Measurements from ENCODE around the gene RNF217. TPM values are rescaled to one million over a fixed set of nuclear protein-coding genes. Genes with fewer than 3 reads are reported as not detected.
"Not testable (repeated sequence)": the region's sequence is repeated elsewhere in the genome, so short reads cannot be mapped to it uniquely, and the experiment has no call there.

Gene RNF217
- total and polyA plus RNA-seq, 10 of the 15 experiments (the other 5 are each of a cell fraction or from before 2014, with no cell fraction given), result under 0.01 to 11.7 (median 0.04) TPM; not detected in 3

GRCh38 chr6:125034929-125035328 lies 72.7 kb downstream of the RNF217 start:
- H3K4me2 ChIP-seq (ENCODE audit: control insufficient read depth, insufficient read depth); BruUV-seq (replicated peaks); ATAC-seq; H3K9me3 ChIP-seq (replicated peaks; ENCODE audit: control insufficient read depth, insufficient read depth, low read length); H3K27ac ChIP-seq (ENCODE audit: control insufficient read depth, insufficient read depth); SMC1A ChIA-PET (ENCODE audit: uncharacterized antibody, unreplicated experiment); in situ Hi-C loops (cut with MboI); RAD21 ChIA-PET (ENCODE audit: unreplicated experiment); H3K4me1 ChIP-seq (ENCODE audit: control insufficient read depth, insufficient read depth, low read length); H3K27me3 ChIP-seq (replicated peaks in 1 of 2; ENCODE audit: control insufficient read depth in 2 of 2, insufficient read depth in 2 of 2, low read length in 1 of 2); CTCF ChIA-PET; intact Hi-C loops (cut with micrococcal nuclease; ENCODE audit: unreplicated experiment); H3K36me3 ChIP-seq (ENCODE audit: control insufficient read depth in 2 of 2, insufficient read depth in 2 of 2, low read length in 1 of 2); H3K9ac ChIP-seq (ENCODE audit: control insufficient read depth, insufficient read depth, low read length); H4K20me1 ChIP-seq (ENCODE audit: control insufficient read depth, insufficient read depth); FAIRE-seq; POLR2A ChIA-PET; H3K4me3 ChIP-seq; H3K79me2 ChIP-seq (ENCODE audit: control insufficient read depth, insufficient read depth, low read length); DNase-seq (ENCODE audit: low read depth, low spot score); H2AFZ ChIP-seq (ENCODE audit: control insufficient read depth, low read depth, low read length): not testable (repeated sequence)

- H3K9ac ChIP-seq (ENCODE audit: control insufficient read depth, insufficient read depth, low read length); H3K4me1 ChIP-seq (ENCODE audit: control insufficient read depth, insufficient read depth, low read length); FAIRE-seq; RAD21 ChIA-PET (ENCODE audit: unreplicated experiment); H3K4me3 ChIP-seq; SMC1A ChIA-PET (ENCODE audit: uncharacterized antibody, unreplicated experiment); H2AFZ ChIP-seq (ENCODE audit: control insufficient read depth, low read depth, low read length); ATAC-seq; H3K9me3 ChIP-seq (replicated peaks; ENCODE audit: control insufficient read depth, insufficient read depth, low read length); DNase-seq (ENCODE audit: low read depth, low spot score); H3K27ac ChIP-seq (ENCODE audit: control insufficient read depth, insufficient read depth); H4K20me1 ChIP-seq (ENCODE audit: control insufficient read depth, insufficient read depth); H3K4me2 ChIP-seq (ENCODE audit: control insufficient read depth, insufficient read depth); POLR2A ChIA-PET; intact Hi-C loops (cut with micrococcal nuclease; ENCODE audit: unreplicated experiment); H3K36me3 ChIP-seq (ENCODE audit: control insufficient read depth in 2 of 2, insufficient read depth in 2 of 2, low read length in 1 of 2); BruUV-seq (replicated peaks); H3K79me2 ChIP-seq (ENCODE audit: control insufficient read depth, insufficient read depth, low read length); H3K27me3 ChIP-seq (replicated peaks in 1 of 2; ENCODE audit: control insufficient read depth in 2 of 2, insufficient read depth in 2 of 2, low read length in 1 of 2); CTCF ChIA-PET; in situ Hi-C loops (cut with MboI): not testable (repeated sequence)
- 11% methylated on average over 4 of the region's 4 CpGs for WGBS (ENCODE audit: insufficient coverage, insufficient replicate concordance, low lambda C conversion rate, missing lambda C conversion rate)
Measured at GRCh38 chr6:125036486-125036885, 74.2 kb downstream of the RNF217 start.

GRCh38 chr6:125037827-125038226 lies 75.6 kb downstream of the RNF217 start:
- SMC1A ChIA-PET (ENCODE audit: uncharacterized antibody, unreplicated experiment), result no interaction called here
- no peaks in the 10 kb centered on the region for H3K36me3 ChIP-seq (ENCODE audit: control insufficient read depth in 2 of 2, insufficient read depth in 2 of 2, low read length in 1 of 2)
- no peak overlapping the region for H3K27ac ChIP-seq (ENCODE audit: control insufficient read depth, insufficient read depth)
- H3K9ac ChIP-seq (ENCODE audit: control insufficient read depth, insufficient read depth, low read length), result no peak overlapping the region
- BruUV-seq (replicated peaks), result no TSS peak
- POLR2A ChIA-PET, result no interaction called here
- H3K4me1 ChIP-seq (ENCODE audit: control insufficient read depth, insufficient read depth, low read length), result no peaks in the 10 kb centered on the region
- H3K4me3 ChIP-seq, result no peak overlapping the region
- no peaks in the 10 kb centered on the region for H4K20me1 ChIP-seq (ENCODE audit: control insufficient read depth, insufficient read depth)
- RAD21 ChIA-PET (ENCODE audit: unreplicated experiment), result no interaction called here
- TF ChIP-seq USF2 (IDR thresholded peaks at IDR 0.05; ENCODE audit: borderline replicate concordance, low read depth, low read length) (no peak), GATAD2B (conservative IDR thresholded peaks at IDR 0.05; ENCODE audit: low read depth) (no peak), RAD21 (IDR thresholded peaks at IDR 0.05; ENCODE audit: insufficient read depth, low read depth, low read length) (no peak), ZBTB33 (IDR thresholded peaks at IDR 0.05) (no peak), MEF2B (IDR thresholded peaks at IDR 0.05; ENCODE audit: partially characterized antibody, poor library complexity, severe bottlenecking) (no peak)
- no peak overlapping the region for H2AFZ ChIP-seq (ENCODE audit: control insufficient read depth, low read depth, low read length)
- WGBS (ENCODE audit: insufficient coverage, insufficient replicate concordance, low lambda C conversion rate, missing lambda C conversion rate), result 20% methylated on average over 2 of the region's 2 CpGs
- FAIRE-seq (no peak), ATAC-seq (no peak), DNase-seq (ENCODE audit: low read depth, low spot score) (no peak)
- no peaks in the 10 kb centered on the region for H3K79me2 ChIP-seq (ENCODE audit: control insufficient read depth, insufficient read depth, low read length)
- in situ Hi-C loops (cut with MboI), result no loop called here
- no peak overlapping the region for H3K4me2 ChIP-seq (ENCODE audit: control insufficient read depth, insufficient read depth)
- H3K9me3 ChIP-seq (replicated peaks; ENCODE audit: control insufficient read depth, insufficient read depth, low read length), result no peaks in the 10 kb centered on the region
- intact Hi-C loops (cut with micrococcal nuclease; ENCODE audit: unreplicated experiment), result no loop called here
- H3K27me3 ChIP-seq (replicated peaks in 1 of 2; ENCODE audit: control insufficient read depth in 2 of 2, insufficient read depth in 2 of 2, low read length in 1 of 2), result no peaks in the 10 kb centered on the region
- CTCF ChIA-PET, result no interaction called here
